Gastrocnemius medialis (tissue), 4 donors: ENCODE measurements around the gene TMEM272.

Experiments
- POLR2A ChIP-seq, 2 donors: fragments of 450-650 bp; IDR thresholded peaks; one replicate each; pipeline ENCODE4 v1.6.1; 2017; ENCODE audit warnings: antibody characterized with exemption in 2 of 2, mild to moderate bottlenecking in 2 of 2, moderate library complexity in 2 of 2
- TF ChIP-seq, protein P1 (sequence below), 5 experiments: fragments of 450-650 bp in 3 of 5; fragments of 200-600 bp in 2 of 5; sonication (generic) in 2 of 5; IDR thresholded peaks in 4 of 5; conservative IDR thresholded peaks in 1 of 5; 1 replicate in 4 of 5; 2 replicates in 1 of 5; pipeline ENCODE4 v1.5.1; 2016 to 2019; ENCODE audit warnings: antibody characterized with exemption in 5 of 5, mild to moderate bottlenecking in 3 of 5, moderate library complexity in 3 of 5

DNA sequence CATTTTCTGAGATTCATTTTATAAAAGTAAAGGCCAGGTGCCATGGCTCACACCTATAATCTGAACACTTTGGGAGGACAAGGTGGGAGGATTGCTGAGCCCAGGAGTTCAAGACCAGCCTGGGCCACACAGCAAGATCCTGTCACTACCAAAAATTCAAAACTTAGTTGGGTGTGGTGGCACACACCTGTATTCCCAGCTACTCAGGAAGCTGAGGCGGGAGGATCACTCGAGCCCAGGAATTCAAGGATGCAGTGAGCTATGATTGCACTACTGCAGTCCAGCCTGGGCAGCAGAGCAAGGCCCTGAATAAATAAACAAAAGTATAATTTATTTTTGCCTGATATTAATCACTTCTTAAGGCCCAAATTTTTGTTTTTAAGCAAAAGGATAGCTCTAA lies 81.5 kb downstream of the TMEM272 start:
- TF ChIP-seq, protein P1, sequence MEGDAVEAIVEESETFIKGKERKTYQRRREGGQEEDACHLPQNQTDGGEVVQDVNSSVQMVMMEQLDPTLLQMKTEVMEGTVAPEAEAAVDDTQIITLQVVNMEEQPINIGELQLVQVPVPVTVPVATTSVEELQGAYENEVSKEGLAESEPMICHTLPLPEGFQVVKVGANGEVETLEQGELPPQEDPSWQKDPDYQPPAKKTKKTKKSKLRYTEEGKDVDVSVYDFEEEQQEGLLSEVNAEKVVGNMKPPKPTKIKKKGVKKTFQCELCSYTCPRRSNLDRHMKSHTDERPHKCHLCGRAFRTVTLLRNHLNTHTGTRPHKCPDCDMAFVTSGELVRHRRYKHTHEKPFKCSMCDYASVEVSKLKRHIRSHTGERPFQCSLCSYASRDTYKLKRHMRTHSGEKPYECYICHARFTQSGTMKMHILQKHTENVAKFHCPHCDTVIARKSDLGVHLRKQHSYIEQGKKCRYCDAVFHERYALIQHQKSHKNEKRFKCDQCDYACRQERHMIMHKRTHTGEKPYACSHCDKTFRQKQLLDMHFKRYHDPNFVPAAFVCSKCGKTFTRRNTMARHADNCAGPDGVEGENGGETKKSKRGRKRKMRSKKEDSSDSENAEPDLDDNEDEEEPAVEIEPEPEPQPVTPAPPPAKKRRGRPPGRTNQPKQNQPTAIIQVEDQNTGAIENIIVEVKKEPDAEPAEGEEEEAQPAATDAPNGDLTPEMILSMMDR (IDR thresholded peaks at IDR 0.05 in 4 of 5, conservative IDR thresholded peaks at IDR 0.05 in 1 of 5) = no peak
- no peak for TF ChIP-seq POLR2A (IDR thresholded peaks at IDR 0.05)
